Ectodermal cell (in vitro differentiated cells): ENCODE data around the gene RCOR2.

Experiments
- H3K27ac ChIP-seq: 2 replicates; pipeline ENCODE4 v1.7.0; 2013; ENCODE audit warnings: mild to moderate bottlenecking, low read depth, low read length; ENCODE audit not compliant: insufficient read depth, poor library complexity, severe bottlenecking
- H3K27me3 ChIP-seq: 2 replicates; pipeline ENCODE4 v1.7.0; 2013; ENCODE audit warnings: mild to moderate bottlenecking, low read length; ENCODE audit not compliant: insufficient read depth, control insufficient read depth, poor library complexity, severe bottlenecking
- H3K36me3 ChIP-seq: one replicate; pipeline ENCODE4 v1.7.0; 2013; ENCODE audit warnings: low read length; ENCODE audit not compliant: control insufficient read depth, insufficient read depth
- H3K4me1 ChIP-seq: one replicate; pipeline ENCODE4 v1.7.0; 2013; ENCODE audit warnings: low read length; ENCODE audit not compliant: control insufficient read depth, insufficient read depth
- H3K4me3 ChIP-seq: 2 replicates; pipeline ENCODE4 v1.7.0; 2013; ENCODE audit warnings: low read depth, low read length, control low read depth; ENCODE audit not compliant: insufficient read depth
- H3K9me3 ChIP-seq: 2 replicates; pipeline ENCODE4 v1.7.0; 2013; ENCODE audit warnings: mild to moderate bottlenecking, low read length, moderate library complexity; ENCODE audit not compliant: control insufficient read depth
- WGBS, 2 experiments: methylation state at CpG; one replicate each; pipeline ENCODE4 v1.1.7; 2013; ENCODE audit warnings: missing lambda C conversion rate in 2 of 2; 5-methylcytosine and 5-hydroxymethylcytosine counted together

Gene RCOR2

GRCh38 chr11:63942803-63943202, 25.8 kb upstream of the RCOR2 start:
- Histone ChIP-seq H3K27me3 (no peaks in the 10 kb centered on the region), H3K4me1 (peaks cover 9% of the 10 kb centered on the region), H3K9me3 (no peaks in the 10 kb centered on the region), H3K36me3 (peaks cover 16% of the 10 kb centered on the region), H3K4me3 (no peak overlapping the region), H3K27ac (no peak overlapping the region)
- WGBS, 2 experiments: 87 to 95% methylated on average over 3 of the region's 3 CpGs

GRCh38 chr11:63941901-63942300, 24.9 kb upstream of the RCOR2 start:
- Histone ChIP-seq H3K27ac (no peak overlapping the region), H3K9me3 (no peaks in the 10 kb centered on the region), H3K36me3 (peaks cover 10% of the 10 kb centered on the region), H3K27me3 (no peaks in the 10 kb centered on the region), H3K4me1 (peaks cover 9% of the 10 kb centered on the region), H3K4me3 (no peak overlapping the region)
- 93 to 95% methylated on average over 2 to 4 of the region's 4 CpGs for WGBS, 2 experiments

- 95 to 97% methylated on average over 6 of the region's 6 CpGs for WGBS, 2 experiments
- no peaks in the 10 kb centered on the region for H3K9me3 ChIP-seq
- no peak overlapping the region for H3K27ac ChIP-seq
- no peak overlapping the region for H3K4me3 ChIP-seq
- no peaks in the 10 kb centered on the region for H3K27me3 ChIP-seq
- H3K36me3 ChIP-seq: no peaks in the 10 kb centered on the region
- H3K4me1 ChIP-seq: peaks cover 9% of the 10 kb centered on the region
Measured at GRCh38 chr11:63940786-63941185, 23.8 kb upstream of the RCOR2 start.

DNA sequence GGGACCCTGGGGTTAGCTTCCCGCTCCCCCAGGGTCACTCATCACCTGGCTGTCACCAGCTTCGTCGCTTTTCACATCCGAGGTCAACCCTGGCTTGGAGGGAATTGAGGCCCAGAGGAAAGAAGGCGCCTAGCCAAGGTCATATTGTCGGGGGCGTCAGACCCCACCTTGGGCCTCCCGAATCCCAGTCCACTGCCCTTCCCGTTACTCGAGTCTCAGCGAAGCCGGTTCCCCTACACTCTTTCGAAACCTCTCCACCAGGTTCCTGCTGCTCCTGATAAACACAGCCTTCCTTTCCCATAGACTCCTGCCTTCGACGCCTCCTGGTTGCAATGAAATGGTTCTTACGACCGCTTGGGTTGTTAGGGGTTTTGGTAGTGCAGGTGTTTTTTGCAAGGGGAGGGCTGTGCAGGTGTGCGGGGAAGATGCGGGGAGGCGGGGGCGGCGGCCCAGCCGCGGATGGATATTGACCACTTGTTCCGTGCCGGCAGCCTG, 22.5 kb upstream of the RCOR2 start:
- H3K4me1 ChIP-seq: peaks cover 3% of the 10 kb centered on the region
- H3K4me3 ChIP-seq: peak overlapping the region; percentile 81
- no peaks in the 10 kb centered on the region for H3K36me3 ChIP-seq
- WGBS, 2 experiments: 7 to 10% methylated on average over 26 of the region's 26 CpGs
- H3K27ac ChIP-seq: peak overlapping the region; percentile 79
- H3K27me3 ChIP-seq: no peaks in the 10 kb centered on the region
- H3K9me3 ChIP-seq: no peaks in the 10 kb centered on the region

DNA sequence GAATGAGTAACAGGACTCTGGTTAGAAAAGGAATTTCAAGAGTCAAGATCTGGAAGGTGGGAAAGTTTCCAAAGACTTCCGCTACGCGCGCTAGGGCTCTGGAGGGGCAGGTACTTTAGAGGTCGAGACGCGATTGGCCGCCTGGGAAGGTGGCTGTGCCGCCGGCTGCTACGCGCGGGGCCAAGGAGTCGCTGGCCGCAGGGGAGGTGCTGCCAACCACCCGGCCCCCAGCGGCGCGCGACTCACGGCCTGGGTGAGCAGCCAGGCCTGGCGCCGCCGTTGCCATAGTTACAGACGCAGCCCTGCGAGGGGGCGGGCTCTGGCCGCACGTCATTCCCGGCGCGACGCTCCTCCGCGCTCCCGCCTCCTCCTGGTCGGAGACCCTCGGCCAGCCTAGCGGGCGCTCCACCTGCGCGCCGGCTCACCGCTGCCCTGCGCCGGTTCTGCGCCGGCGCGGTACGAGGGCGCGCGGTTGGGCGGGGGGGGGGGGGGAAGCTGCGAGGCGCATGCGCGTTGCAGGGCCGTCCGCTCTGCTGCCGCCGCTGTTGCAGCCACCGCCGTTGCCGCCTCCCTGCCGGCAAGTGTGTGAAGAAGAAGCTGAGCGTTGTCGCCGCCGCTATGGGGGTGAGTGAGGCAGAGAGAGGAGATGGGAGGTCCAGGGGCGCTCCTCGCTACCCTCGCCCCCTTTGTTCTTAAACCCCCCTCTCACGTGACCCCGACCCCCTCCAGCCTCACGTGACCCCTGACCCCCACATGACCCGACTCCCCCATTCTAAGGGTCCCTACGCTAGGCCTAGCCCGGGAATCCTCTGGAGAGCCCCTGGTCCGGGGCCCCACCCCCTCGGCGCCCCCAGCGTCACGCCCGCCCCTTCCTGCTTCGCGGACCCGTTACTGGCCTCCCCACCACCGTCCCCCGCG, 21.8 kb upstream of the RCOR2 start, which contains the start of gene NAA40:
NAA40 (plus strand) TSS at position 524 of the 918 bp plus-strand sequence; CDS start at position 619, 95 bp downstream.
- WGBS, 2 experiments: 0% methylated on average over 88 to 92 of the region's 92 CpGs
- no peaks in the 10 kb centered on the region for H3K27me3 ChIP-seq
- no peaks in the 10 kb centered on the region for H3K36me3 ChIP-seq
- H3K9me3 ChIP-seq: no peaks in the 10 kb centered on the region
- H3K4me3 ChIP-seq: peak within 1 kb of the TSS; percentile 81
- H3K27ac ChIP-seq: peak within 1 kb of the TSS; percentile 79
- peaks cover 3% of the 10 kb centered on the region for H3K4me1 ChIP-seq

DNA sequence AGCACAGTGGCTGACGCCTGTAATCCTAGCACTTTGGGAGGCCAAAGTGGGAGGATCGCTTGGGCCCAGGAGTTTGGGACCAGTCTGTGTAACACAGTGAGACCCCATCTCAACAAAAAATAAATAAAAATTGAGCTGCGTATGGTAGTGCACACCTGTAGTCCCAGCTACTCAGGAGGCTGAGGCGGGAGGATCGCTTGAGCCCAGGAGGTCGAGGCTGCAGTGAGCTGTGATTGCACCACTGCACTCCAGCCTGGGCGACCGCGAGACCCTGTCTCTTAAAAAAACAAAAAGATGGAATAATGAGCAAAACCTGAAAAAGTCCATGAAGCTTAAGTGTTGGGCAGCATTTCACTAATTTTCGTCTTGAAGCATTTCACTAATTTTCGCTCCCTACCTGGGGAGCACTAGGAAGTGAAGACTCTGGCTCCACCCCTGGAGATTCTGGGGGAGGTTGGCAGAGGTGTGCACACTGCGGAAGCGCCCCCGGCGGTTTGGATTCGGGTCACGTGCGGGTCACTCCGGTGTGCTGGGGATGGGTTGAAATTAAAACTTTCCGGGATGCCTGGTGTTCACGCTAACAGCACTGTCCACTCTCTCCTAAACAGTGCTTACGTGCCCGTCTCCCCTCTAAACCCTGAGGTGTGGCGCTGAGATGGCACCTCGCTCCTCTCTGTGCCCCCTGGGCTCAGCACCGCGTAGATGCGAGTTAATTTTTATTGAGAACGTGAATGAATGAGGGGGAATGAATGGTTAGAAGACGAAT, 20.9 kb upstream of the RCOR2 start:
- Histone ChIP-seq H3K27me3 (no peaks in the 10 kb centered on the region), H3K9me3 (no peaks in the 10 kb centered on the region), H3K4me1 (peaks cover 3% of the 10 kb centered on the region), H3K27ac (peak overlapping the region; percentile 52), H3K4me3 (peak overlapping the region; percentile 50), H3K36me3 (no peaks in the 10 kb centered on the region)
- 28 to 30% methylated on average over 30 of the region's 30 CpGs for WGBS, 2 experiments

DNA sequence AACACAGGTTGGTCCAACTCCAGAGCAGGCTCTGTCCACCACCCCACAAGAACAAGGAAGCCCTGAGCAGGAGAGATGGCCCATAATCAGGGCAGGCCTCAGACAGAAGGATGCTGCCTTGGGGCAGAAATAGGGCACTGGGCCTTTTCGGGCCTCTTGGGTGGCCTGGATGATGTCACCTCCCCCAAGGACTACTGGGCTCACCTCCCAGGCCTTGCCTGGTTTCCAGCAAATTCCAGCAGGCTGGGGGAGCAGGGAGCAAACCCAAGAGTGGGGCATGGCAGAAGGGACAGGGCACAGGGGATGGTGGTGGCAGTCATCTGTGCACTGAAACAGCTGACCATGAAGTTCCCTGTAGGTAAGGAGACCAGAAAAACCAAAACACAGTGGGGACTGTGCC, 16.5 kb upstream of the RCOR2 start:
- Histone ChIP-seq H3K4me3 (no peak overlapping the region), H3K4me1 (no peaks in the 10 kb centered on the region), H3K9me3 (no peaks in the 10 kb centered on the region), H3K27ac (no peak overlapping the region), H3K36me3 (no peaks in the 10 kb centered on the region), H3K27me3 (no peaks in the 10 kb centered on the region)
- WGBS, 2 experiments: 92 to 97% methylated on average over 1 of the region's 1 CpG

- H3K27ac ChIP-seq: no peak overlapping the region
- no peaks in the 10 kb centered on the region for H3K27me3 ChIP-seq
- H3K9me3 ChIP-seq: no peaks in the 10 kb centered on the region
- no peak overlapping the region for H3K4me3 ChIP-seq
- WGBS, 2 experiments: 86 to 88% methylated on average over 12 of the region's 12 CpGs
- no peaks in the 10 kb centered on the region for H3K36me3 ChIP-seq
- H3K4me1 ChIP-seq: no peaks in the 10 kb centered on the region
Measured at GRCh38 chr11:63931876-63932275, 14.9 kb upstream of the RCOR2 start.

GRCh38 chr11:63931045-63931444, 14.1 kb upstream of the RCOR2 start:
- no peaks in the 10 kb centered on the region for H3K36me3 ChIP-seq
- no peak overlapping the region for H3K4me3 ChIP-seq
- H3K27ac ChIP-seq: no peak overlapping the region
- no peaks in the 10 kb centered on the region for H3K27me3 ChIP-seq
- H3K9me3 ChIP-seq: no peaks in the 10 kb centered on the region
- 82 to 84% methylated on average over 6 of the region's 6 CpGs for WGBS, 2 experiments
- H3K4me1 ChIP-seq: no peaks in the 10 kb centered on the region

DNA sequence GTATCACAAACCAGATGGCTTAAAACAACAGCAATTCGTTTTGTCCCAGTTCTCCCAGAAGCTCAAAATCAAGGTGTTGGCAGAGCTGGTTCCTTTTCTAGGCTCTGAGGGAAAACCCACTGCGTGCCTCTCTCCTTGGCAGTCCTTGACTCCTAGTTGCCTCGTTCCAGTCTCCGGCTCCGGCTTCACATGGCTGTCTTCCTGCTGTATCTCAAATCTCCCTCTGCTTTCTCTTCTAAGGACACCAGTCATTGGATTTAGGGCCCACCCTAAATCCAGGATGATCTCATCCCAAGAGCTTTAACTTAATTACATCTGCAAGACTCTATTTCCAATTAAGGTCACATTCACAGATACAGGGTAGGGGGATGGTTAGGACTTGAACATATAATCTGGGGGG, 12.7 kb upstream of the RCOR2 start:
- Histone ChIP-seq H3K27me3 (no peaks in the 10 kb centered on the region), H3K4me1 (no peaks in the 10 kb centered on the region), H3K9me3 (no peaks in the 10 kb centered on the region), H3K27ac (no peak overlapping the region), H3K4me3 (no peak overlapping the region), H3K36me3 (no peaks in the 10 kb centered on the region)
- WGBS, 2 experiments: 91 to 94% methylated on average over 5 of the region's 5 CpGs
